Stimulated activated effector memory CD8-positive, alpha-beta T cell treated with anti-CD3 and anti-CD28 coated beads, Interleukin-12 subunit alpha, Interleukin-12 subunit beta, amount 100 ng/mL, for 72 hours (primary cell): ENCODE measurements around the gene KAT2A.

Experiments
- ATAC-seq: fragments of 150-1000 bp; cut with Tn5 transposase; 2 replicates; pipeline ENCODE4 v1.10.0; 2021
- DNase-seq, 2 donors: peaks; one replicate each; pipeline ENCODE4 v3.0.0; 2021 to 2022; ENCODE audit warnings: low spot score in 2 of 2
- H3K27ac Mint-ChIP-seq: one replicate; pipeline ENCODE4 v1.8.0; 2022; ENCODE audit warnings: mild to moderate bottlenecking, mixed read lengths
- H3K36me3 Mint-ChIP-seq: one replicate; pipeline ENCODE4 v1.8.0; 2022; ENCODE audit warnings: mild to moderate bottlenecking, mixed read lengths
- H3K4me1 Mint-ChIP-seq: one replicate; pipeline ENCODE4 v1.8.0; 2022; ENCODE audit warnings: mixed read lengths
- H3K4me3 Mint-ChIP-seq: one replicate; pipeline ENCODE4 v1.8.0; 2022; ENCODE audit warnings: mild to moderate bottlenecking, mixed read lengths
- H3K9me3 Mint-ChIP-seq: one replicate; pipeline ENCODE4 v1.8.0; 2022; ENCODE audit warnings: mixed read lengths

KAT2A gene

DNA sequence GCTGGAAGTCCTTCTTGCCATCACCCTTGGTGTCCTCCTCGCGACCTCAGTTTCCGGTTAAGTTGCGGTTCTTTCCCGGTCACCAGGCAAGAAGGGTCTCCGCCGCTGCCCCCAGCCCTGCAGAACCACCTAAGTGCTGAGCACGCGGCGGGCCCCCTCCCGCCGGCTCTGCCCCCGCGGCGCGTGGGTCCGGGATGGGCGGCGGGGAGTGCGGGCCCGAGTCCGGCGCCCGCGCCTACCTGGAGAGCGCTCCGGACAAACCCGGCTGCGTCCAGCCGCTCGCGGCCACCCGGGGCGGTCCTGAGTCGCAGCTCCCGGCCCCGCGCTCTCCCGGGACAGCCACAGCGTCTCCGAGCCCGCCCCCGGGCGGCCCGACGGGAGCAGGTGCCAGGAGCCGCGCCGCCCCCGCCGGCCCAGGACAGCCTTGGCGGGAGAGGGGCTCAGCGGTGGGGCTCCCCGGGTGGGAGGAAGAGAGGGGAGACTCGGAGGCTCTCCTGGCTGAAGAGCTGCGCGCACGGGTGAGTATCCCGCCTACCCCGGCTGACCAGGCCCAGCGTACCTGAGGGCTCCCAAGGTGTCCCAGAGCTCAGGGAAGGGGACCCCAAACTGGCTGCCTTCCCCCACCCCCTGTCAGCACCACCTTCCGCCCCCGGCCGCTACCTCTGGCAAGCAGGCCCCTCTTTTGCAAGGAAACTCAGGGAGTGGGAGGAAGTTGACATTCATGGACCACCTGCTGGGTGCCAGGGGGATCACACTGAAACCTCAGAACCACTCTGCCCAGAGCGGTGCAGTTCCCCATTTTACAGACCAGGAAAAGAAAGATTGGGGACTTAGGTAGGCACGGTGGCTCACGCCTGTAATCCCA is 48.6 kb downstream of the KAT2A start:
- DNase-seq (no peak), ATAC-seq (no peak)
- Mint-ChIP-seq H3K4me3 (peak overlapping the region; percentile 39), H3K27ac (no peak overlapping the region), H3K36me3 (no peaks in the 10 kb centered on the region), H3K9me3 (no peaks in the 10 kb centered on the region), H3K4me1 (peaks cover 10% of the 10 kb centered on the region)

DNA sequence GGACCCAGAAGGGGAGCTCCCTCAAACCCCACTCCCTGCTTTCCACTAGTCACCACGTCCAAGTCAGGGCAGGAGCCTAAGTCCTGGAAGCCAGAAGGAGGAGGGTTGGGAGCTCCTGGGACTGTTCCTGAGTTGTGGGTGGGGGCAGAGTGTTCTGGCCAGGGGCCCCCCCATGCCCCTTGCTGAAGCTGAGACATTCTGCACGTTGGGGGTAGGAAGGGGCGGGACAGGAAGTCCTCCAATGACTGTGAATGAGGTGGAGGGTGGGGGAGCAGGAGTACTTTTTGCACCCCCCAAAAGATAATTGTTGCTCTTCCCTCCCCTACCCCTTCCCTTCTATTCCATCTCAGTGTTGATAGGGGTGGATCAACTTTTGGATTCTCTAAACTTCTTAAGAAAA is 49.4 kb downstream of the KAT2A start:
- Mint-ChIP-seq H3K4me1 (peaks cover 10% of the 10 kb centered on the region), H3K27ac (peak overlapping the region; percentile 37), H3K4me3 (peak overlapping the region; percentile 39), H3K36me3 (no peaks in the 10 kb centered on the region), H3K9me3 (no peaks in the 10 kb centered on the region)
- ATAC-seq (no peak), DNase-seq (no peak)

GRCh38 chr17:42068979-42069378 is 52.2 kb downstream of the KAT2A start:
- Mint-ChIP-seq H3K4me1 (peaks cover 14% of the 10 kb centered on the region), H3K27ac (no peak overlapping the region), H3K36me3 (peaks cover 3% of the 10 kb centered on the region), H3K4me3 (no peak overlapping the region), H3K9me3 (no peaks in the 10 kb centered on the region)
- DNase-seq (no peak), ATAC-seq (no peak)

GRCh38 chr17:42067371-42068091 is 53.6 kb downstream of the KAT2A start:
- Mint-ChIP-seq H3K9me3 (no peaks in the 10 kb centered on the region), H3K4me1 (peaks cover 22% of the 10 kb centered on the region), H3K27ac (no peak overlapping the region), H3K4me3 (no peak overlapping the region), H3K36me3 (peaks cover 6% of the 10 kb centered on the region)
- ATAC-seq (peak; percentile 58), DNase-seq (peak; percentile 69 to 89)

GRCh38 chr17:42065201-42065600 is 56.0 kb downstream of the KAT2A start:
- DNase-seq, result no peak
- peaks cover 12% of the 10 kb centered on the region for H3K4me1 Mint-ChIP-seq
- no peak for ATAC-seq
- H3K9me3 Mint-ChIP-seq, result no peaks in the 10 kb centered on the region
- H3K4me3 Mint-ChIP-seq, result no peak overlapping the region
- H3K36me3 Mint-ChIP-seq, result peaks cover 6% of the 10 kb centered on the region
- H3K27ac Mint-ChIP-seq, result no peak overlapping the region
